HG03280 (cell line): ENCODE measurements around the gene MC2R.

Experiments
- ATAC-seq: cut with Tn5 transposase; IDR thresholded peaks from one replicate; pipeline ENCODE4 v1.9.1; 2021; ENCODE audit warnings: mild to moderate bottlenecking, moderate library complexity; ENCODE audit not compliant: unreplicated experiment

MC2R gene

GRCh38 chr18:13915391-13915790, at the start of gene MC2R:
Gene MC2R (minus strand): TSS chr18:13915536. CDS start chr18:13885518, 30,018 bp downstream.
- no peak for ATAC-seq

DNA sequence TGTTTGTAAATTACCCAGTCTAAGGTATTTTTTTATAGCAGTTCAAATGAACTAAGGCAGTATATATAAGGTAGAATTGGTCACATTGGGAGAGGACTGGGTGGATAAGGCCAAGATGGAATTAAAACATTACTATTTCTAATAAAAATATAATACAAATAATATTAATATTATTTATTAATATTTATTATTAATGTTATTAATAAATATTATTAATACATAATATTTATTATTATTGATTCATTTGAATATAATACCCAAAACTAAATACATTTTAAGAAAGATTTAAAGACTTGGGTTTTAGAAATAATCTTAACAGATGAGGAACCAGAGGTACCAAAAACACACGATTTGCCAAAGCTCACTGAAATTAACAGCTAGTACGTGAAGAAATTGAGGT, 30.5 kb upstream of the MC2R start:
- no peak for ATAC-seq

- no peak for ATAC-seq
Observed at GRCh38 chr18:13943338-13943737, 28.0 kb upstream of the MC2R start.

DNA sequence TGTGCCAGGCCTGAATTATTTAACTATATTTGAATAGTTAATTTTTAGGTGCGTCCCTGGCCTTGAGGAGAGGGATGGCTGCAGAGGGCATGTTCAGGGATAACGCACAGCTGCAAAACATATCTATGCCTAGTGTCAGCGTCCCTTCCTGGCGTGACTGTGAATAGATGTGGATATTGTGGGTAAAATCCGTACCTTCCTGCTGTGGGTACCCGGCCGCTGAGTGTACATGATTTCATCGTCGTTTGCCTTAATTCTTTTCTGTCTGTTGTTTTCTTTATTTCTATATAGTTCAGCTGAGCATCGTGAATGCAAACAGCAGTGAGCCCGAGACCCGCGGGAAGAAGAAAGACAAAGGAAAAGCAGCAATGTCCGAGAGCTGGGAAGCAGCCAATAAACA, 25.0 kb upstream of the MC2R start:
- ATAC-seq: no peak

DNA sequence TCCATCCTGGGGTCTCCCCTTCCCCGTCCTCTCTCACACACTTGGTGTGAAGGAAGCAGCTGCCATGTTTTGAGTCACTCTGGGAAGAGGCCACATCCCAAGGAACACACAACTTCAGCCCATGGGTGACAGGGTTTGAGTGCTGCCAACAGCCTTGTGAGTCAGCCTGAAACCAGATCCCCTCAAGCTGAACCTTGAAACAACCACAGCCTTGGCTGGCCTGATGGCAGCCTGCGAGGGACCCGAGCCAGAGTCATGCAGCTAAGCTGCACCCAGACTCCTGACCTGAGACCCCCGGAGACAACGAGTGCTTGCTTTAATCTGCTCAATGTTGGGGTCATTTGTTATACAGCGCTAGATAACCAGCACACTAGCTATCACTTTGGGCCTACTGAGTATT, 19.3 kb upstream of the MC2R start:
- no peak for ATAC-seq

- no peak for ATAC-seq
Observed at GRCh38 chr18:13934058-13934457, 18.7 kb upstream of the MC2R start.

GRCh38 chr18:13932285-13933025, 17.1 kb upstream of the MC2R start:
- ATAC-seq: no peak

- ATAC-seq: no peak
Observed at GRCh38 chr18:13930964-13931363, 15.6 kb upstream of the MC2R start.

DNA sequence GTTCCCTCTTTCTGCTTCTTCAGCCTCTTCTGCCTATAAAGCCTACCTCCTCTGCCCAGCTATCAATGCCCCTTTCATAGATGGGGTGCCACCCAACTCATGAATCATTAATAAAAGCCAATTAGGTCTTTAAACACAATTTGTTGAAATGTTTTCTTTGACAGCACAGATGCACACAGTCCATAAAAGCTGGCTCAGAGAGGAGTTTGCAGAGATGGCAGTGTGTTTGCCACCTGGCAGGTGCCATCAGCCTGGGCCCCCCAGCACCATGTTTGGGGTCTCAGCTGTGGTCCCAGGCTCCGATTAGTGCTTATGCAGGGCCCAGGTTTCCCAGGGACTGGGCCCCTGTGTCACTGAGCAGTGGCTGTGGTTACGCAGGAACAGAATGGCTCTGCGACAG, 7.9 kb upstream of the MC2R start:
- ATAC-seq: no peak

DNA sequence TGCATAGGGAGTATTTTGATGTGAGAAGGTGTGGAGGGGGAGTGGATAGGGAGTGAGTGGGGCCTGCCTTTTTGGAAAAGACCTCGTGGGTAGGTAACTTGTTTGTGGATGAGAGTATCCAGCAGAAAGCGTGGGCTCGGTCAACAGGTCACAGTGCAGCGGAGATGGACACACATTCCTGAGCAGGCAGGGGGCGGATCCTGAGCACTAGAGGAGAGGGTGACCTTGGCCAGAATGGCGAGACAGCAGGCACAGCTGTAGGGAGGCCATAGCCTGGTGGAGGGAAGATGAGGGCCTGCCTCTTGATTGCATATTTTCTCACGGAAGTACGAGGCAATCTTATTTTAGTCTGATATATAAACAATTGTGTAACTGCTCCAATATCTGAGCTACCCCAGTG, 3.6 kb upstream of the MC2R start:
- ATAC-seq: no peak

- no peak for ATAC-seq
Observed at GRCh38 chr18:13917401-13917800, 2.1 kb upstream of the MC2R start.

DNA sequence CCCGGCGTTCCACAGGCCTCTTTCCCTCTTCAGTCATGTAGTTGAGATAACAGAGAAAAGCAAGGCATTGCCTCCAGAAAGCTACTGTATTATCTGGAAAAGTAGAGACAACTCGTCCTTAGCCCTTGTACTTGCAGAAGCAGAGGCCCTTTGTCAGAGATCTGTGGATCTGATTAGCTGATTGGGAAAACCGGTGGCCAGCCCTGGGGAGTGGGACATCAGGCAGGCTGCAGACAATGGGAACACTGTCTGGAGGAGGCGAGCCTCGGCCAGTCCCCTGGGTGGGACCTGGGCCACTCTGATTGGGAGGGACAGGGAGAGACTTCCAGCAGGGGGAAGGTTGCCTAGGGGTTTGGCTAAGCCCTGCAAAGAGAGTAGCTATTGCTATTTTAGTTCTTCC, 1.2 kb upstream of the MC2R start:
- no peak for ATAC-seq

DNA sequence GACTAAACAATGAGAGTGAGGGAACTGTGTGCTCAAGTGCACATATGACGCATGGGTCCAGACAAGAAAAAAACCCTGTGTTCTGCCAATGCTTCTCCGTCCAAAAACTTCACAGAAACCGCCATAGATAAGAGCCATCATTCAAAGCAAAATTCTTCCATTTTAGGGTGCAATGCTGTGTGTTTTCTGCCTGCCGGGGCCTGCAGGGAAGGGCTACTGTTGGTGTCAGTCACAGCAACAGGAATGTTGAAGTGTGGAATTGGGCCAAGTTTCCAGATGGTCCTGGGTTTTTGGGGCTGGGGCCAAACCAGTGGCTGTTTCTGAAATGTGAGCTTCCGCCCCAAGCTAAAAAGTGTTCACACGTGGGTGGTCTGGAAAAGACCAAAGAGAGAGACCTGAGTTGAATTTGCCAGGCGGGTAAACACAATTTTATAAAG, 677 bp upstream of the MC2R start:
- ATAC-seq: no peak

GRCh38 chr18:13914756-13915155, 580 bp downstream of the MC2R start:
- ATAC-seq: no peak

GRCh38 chr18:13914170-13914569, 1.2 kb downstream of the MC2R start:
- no peak for ATAC-seq

GRCh38 chr18:13913205-13913604, 2.1 kb downstream of the MC2R start:
- no peak for ATAC-seq

DNA sequence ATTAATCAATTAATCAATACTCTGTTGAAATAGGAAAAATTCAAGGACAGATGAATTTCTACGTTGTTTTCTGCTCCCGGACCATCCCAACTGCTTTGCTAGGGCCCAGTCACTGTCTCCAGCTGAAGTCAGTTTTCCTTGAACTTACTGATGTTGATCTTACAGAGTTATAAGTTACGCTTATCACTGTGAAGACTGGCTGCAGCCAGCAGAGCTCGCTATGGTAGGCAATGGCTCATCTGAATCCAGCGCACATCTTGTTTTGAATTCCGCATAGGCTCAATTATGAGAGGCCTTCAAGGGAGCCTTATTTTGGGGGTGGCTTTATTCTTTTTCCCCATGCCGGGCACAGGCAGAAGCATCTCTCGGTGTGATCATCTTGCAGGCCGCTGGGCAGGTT, 2.7 kb downstream of the MC2R start:
- no peak for ATAC-seq

- no peak for ATAC-seq
Observed at GRCh38 chr18:13910986-13911385, 4.3 kb downstream of the MC2R start.

DNA sequence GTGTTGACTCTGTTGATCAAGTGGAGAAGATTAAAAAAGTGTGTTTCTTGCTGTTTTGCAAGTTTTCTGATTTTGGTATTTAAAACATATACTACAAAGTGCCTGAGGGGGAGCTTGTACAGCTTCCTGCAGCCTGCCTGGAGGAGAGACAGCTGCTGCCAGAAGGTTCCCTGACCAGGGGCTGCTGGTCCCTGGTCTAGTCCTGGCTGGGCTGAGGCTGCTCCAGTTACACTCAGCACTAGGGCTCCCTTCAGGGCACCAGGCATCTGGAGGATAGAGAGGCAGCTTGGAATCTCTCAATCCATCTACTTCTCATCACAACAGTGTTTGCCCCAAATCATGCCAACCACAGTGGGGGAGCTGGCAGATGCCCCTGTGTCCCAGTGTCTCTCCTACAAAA, 4.8 kb downstream of the MC2R start:
- ATAC-seq: no peak

DNA sequence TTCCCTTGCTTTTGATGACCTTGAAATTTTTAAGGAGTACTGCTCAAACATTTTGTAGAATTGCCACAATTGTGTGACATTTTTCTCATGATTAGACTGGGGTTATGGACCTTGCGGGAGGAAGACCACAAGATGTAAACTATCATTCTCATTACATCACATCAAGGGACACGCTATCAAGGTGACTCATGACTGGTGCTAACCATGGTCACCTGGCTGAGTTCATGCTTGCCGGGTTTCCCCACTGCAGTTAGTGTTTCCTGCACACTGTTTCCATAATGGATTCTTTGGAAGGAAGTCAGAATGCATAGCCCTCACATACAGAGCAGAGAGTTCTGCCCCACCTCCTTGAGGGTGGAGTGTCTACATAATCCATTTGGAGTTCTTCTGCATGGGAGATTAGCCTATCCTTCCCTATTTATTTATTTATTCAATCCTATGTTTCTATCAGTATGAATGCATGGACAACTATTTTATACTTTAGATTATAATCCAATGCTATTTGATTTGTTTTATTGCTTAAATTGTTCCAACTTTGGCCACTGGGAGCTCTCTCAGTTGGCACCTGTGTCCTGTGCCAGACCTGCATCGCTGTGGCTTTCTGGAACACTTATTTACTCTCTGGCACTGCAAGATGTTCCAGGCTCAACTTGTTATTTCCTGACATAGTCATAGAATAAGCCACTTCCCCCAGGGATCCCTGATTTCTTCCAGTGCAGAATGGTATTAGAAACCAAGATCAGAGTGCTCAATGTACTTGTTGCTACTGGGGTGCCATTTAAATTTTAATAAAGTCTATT, 6.0 kb downstream of the MC2R start:
- no peak for ATAC-seq

DNA sequence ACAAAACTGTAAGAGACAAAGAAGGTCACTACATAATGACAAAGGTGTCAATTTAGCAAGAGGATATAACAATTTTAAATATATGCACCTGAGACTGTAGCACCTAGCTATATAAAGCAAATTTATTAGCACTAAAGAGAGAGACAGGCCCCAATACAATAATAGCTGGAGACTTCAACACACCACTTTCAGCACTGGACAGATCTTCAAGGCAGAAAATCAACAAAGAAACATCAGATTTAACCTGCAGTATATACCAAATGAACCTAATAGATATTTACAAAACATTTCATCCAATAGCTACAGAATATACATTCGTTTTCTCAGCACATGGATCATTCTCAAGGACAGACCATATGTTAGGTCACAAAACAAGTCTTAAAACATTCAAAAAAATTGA, 14.7 kb downstream of the MC2R start:
- no peak for ATAC-seq

GRCh38 chr18:13895505-13896033, 19.8 kb downstream of the MC2R start:
- no peak for ATAC-seq
